ENCODE measurements around the gene IWS1.

- TF ChIP-seq, protein P1, sequence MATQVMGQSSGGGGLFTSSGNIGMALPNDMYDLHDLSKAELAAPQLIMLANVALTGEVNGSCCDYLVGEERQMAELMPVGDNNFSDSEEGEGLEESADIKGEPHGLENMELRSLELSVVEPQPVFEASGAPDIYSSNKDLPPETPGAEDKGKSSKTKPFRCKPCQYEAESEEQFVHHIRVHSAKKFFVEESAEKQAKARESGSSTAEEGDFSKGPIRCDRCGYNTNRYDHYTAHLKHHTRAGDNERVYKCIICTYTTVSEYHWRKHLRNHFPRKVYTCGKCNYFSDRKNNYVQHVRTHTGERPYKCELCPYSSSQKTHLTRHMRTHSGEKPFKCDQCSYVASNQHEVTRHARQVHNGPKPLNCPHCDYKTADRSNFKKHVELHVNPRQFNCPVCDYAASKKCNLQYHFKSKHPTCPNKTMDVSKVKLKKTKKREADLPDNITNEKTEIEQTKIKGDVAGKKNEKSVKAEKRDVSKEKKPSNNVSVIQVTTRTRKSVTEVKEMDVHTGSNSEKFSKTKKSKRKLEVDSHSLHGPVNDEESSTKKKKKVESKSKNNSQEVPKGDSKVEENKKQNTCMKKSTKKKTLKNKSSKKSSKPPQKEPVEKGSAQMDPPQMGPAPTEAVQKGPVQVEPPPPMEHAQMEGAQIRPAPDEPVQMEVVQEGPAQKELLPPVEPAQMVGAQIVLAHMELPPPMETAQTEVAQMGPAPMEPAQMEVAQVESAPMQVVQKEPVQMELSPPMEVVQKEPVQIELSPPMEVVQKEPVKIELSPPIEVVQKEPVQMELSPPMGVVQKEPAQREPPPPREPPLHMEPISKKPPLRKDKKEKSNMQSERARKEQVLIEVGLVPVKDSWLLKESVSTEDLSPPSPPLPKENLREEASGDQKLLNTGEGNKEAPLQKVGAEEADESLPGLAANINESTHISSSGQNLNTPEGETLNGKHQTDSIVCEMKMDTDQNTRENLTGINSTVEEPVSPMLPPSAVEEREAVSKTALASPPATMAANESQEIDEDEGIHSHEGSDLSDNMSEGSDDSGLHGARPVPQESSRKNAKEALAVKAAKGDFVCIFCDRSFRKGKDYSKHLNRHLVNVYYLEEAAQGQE (IDR thresholded peaks at IDR 0.05; ENCODE audit: low read depth): no peak
- TF ChIP-seq, protein P2, sequence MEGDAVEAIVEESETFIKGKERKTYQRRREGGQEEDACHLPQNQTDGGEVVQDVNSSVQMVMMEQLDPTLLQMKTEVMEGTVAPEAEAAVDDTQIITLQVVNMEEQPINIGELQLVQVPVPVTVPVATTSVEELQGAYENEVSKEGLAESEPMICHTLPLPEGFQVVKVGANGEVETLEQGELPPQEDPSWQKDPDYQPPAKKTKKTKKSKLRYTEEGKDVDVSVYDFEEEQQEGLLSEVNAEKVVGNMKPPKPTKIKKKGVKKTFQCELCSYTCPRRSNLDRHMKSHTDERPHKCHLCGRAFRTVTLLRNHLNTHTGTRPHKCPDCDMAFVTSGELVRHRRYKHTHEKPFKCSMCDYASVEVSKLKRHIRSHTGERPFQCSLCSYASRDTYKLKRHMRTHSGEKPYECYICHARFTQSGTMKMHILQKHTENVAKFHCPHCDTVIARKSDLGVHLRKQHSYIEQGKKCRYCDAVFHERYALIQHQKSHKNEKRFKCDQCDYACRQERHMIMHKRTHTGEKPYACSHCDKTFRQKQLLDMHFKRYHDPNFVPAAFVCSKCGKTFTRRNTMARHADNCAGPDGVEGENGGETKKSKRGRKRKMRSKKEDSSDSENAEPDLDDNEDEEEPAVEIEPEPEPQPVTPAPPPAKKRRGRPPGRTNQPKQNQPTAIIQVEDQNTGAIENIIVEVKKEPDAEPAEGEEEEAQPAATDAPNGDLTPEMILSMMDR (IDR thresholded peaks at IDR 0.05 in 2 of 3, conservative IDR thresholded peaks at IDR 0.05 in 1 of 3; ENCODE audit: borderline replicate concordance in 1 of 3, insufficient read depth in 1 of 3, low read depth in 2 of 3, low read length in 2 of 3): no peak
- TF ChIP-seq, protein P3, sequence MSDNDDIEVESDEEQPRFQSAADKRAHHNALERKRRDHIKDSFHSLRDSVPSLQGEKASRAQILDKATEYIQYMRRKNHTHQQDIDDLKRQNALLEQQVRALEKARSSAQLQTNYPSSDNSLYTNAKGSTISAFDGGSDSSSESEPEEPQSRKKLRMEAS (IDR thresholded peaks at IDR 0.05): no peak
- TF ChIP-seq EZH2 (IDR thresholded peaks at IDR 0.05) (no peak), SP1 (IDR thresholded peaks at IDR 0.05; ENCODE audit: low read depth) (no peak), POLR2AphosphoS5 (IDR thresholded peaks at IDR 0.05; ENCODE audit: low read depth, low read length) (no peak), EZH2phosphoT487 (IDR thresholded peaks at IDR 0.05; ENCODE audit: borderline replicate concordance) (no peak), ZBTB33 (IDR thresholded peaks at IDR 0.05; ENCODE audit: extremely low read depth, insufficient replicate concordance, low read length) (no peak), ZNF274 (IDR thresholded peaks at IDR 0.05; ENCODE audit: low read depth, low read length) (no peak)
These were observed 41.8 kb upstream of the IWS1 start for GRCh38 chr2:127568128-127568527.

Measured in HCT116 (cell line).